GM12878 (cell line): ENCODE measurements around the gene ZMIZ1. TPM values are rescaled to one million over a fixed set of nuclear protein-coding genes. Genes with fewer than 3 reads are reported as not detected.

ENCODE experiments used
- CBFB ChIP-seq: IDR thresholded peaks from 2 replicates; pipeline ENCODE4 v1.6.1; 2016; ENCODE audit warnings: antibody characterized with exemption, low read depth
- CHD2 ChIP-seq: IDR thresholded peaks from 2 replicates; pipeline ENCODE4 v1.6.1; 2011; ENCODE audit warnings: low read depth, low read length, improper control_type of control experiment, borderline replicate concordance
- ETV6 ChIP-seq, 2 experiments: fragments of 450-650 bp in 1 of 2; IDR thresholded peaks in 1 of 2; conservative IDR thresholded peaks in 1 of 2; 2 replicates each; pipeline ENCODE4 v1.6.1; 2014; ENCODE audit warnings: antibody characterized with exemption in 1 of 2, borderline replicate concordance in 1 of 2, low read depth in 1 of 2, mild to moderate bottlenecking in 1 of 2, moderate library complexity in 1 of 2
- HCFC1 ChIP-seq: fragments of 150-350 bp; IDR thresholded peaks from 2 replicates; pipeline ENCODE4 v1.6.1; 2014; ENCODE audit warnings: low read length
- IKZF2 ChIP-seq, 2 experiments: fragments of 450-650 bp; IDR thresholded peaks; 2 replicates each; pipeline ENCODE4 v1.6.1; 2017; ENCODE audit warnings: mild to moderate bottlenecking in 2 of 2, moderate library complexity in 2 of 2
- KLF5 ChIP-seq: fragments of 450-650 bp; IDR thresholded peaks from 2 replicates; pipeline ENCODE4 v1.6.1; 2014; ENCODE audit warnings: mild to moderate bottlenecking; ENCODE audit not compliant: partially characterized antibody
- MEF2B ChIP-seq: fragments of 450-650 bp; IDR thresholded peaks from 2 replicates; pipeline ENCODE4 v1.6.1; 2018; ENCODE audit warnings: mild to moderate bottlenecking, moderate library complexity; ENCODE audit not compliant: partially characterized antibody, poor library complexity, severe bottlenecking
- MXI1 ChIP-seq: fragments of 150-350 bp; IDR thresholded peaks from 2 replicates; pipeline ENCODE4 v1.6.1; 2011; ENCODE audit warnings: low read depth, mild to moderate bottlenecking, inconsistent platforms, low read length, improper control_type of control experiment
- NKRF ChIP-seq: fragments of 450-650 bp; conservative IDR thresholded peaks from 2 replicates; pipeline ENCODE4 v1.6.1; 2017; ENCODE audit warnings: mild to moderate bottlenecking, moderate library complexity
- POLR2AphosphoS2 ChIP-seq: IDR thresholded peaks from 2 replicates; pipeline ENCODE4 v1.6.1; 2011; ENCODE audit warnings: low read depth, mild to moderate bottlenecking, low read length, improper control_type of control experiment, moderate library complexity
- RFX5 ChIP-seq: IDR thresholded peaks from 2 replicates; pipeline ENCODE4 v1.6.1; 2011; ENCODE audit warnings: low read depth, low read length, improper control_type of control experiment
- SKIL ChIP-seq: fragments of 450-650 bp; IDR thresholded peaks from 2 replicates; pipeline ENCODE4 v1.6.1; 2017; ENCODE audit warnings: mild to moderate bottlenecking, low read depth, inconsistent platforms; ENCODE audit not compliant: poor library complexity, severe bottlenecking
- SP1 ChIP-seq: IDR thresholded peaks from one replicate; pipeline ENCODE4 v1.6.1; 2011; ENCODE audit warnings: low read depth, low read length
- SREBF1 ChIP-seq: IDR thresholded peaks from 2 replicates; pipeline ENCODE4 v1.6.1; 2012; ENCODE audit warnings: mild to moderate bottlenecking, low read length
- SREBF2 ChIP-seq: IDR thresholded peaks from 2 replicates; pipeline ENCODE4 v1.6.1; 2012; ENCODE audit warnings: mild to moderate bottlenecking, low read length
- SUZ12 ChIP-seq: fragments of 200-600 bp; sonication (generic); IDR thresholded peaks from one replicate; pipeline ENCODE4 v1.6.1; 2018; ENCODE audit warnings: antibody characterized with exemption, mild to moderate bottlenecking; ENCODE audit not compliant: unreplicated experiment
- ZBTB11 ChIP-seq: fragments of 450-650 bp; formaldehyde crosslinking; IDR thresholded peaks from 2 replicates; pipeline ENCODE4 v1.5.0; 2022; ENCODE audit warnings: mild to moderate bottlenecking, missing genetic modification characterization
- ZNF622 ChIP-seq: fragments of 450-650 bp; IDR thresholded peaks from 2 replicates; pipeline ENCODE4 v1.6.1; 2017; ENCODE audit warnings: mild to moderate bottlenecking, inconsistent platforms
- polyA plus RNA-seq, 11 experiments: library from polyadenylated mRNA; depleted of rRNA in 4 of 11; unstranded in 6 of 11; stranded (reverse) in 5 of 11; fragments of >200 nt; fragmentation: Nextera tagmentation in 4 of 11; fragmentation: Illumina TruSeq in 1 of 11; extraction: Ambion mirVana in 4 of 11; extraction: Trizol in 1 of 11; gene quantifications; 1 replicate in 1 of 11; 2 replicates in 10 of 11; pipeline versions ENCODE4 v1.2.1 to v1.2.3, GENCODE V29; 2011 to 2016; ENCODE audit warnings: inconsistent platforms in 2 of 11, missing spikeins in 2 of 11, low read depth in 1 of 11
- total RNA-seq, 4 experiments: library from RNA; depleted of rRNA in 3 of 4; stranded (reverse); fragments of >200 nt in 3 of 4; fragmentation: Illumina TruSeq in 1 of 4; extraction: Trizol in 1 of 4; gene quantifications; 2 replicates each; pipeline versions ENCODE4 v1.2.1 to v1.2.3, GENCODE V29; 2013 to 2021
- TF ChIP-seq, protein P1 (sequence below): fragments of 450-650 bp; IDR thresholded peaks from 2 replicates; pipeline ENCODE4 v1.6.1; 2017; ENCODE audit warnings: low read depth, mild to moderate bottlenecking, moderate library complexity

Gene ZMIZ1
- total and polyA plus RNA-seq, 10 of the 15 experiments (the other 5 are each of a cell fraction or from before 2014, with no cell fraction given), result 3.1 to 82.3 (median 14.9) TPM

GRCh38 chr10:79347226-79347893, 278.6 kb downstream of the ZMIZ1 start, which contains the start of gene PPIF (continued):
- TF ChIP-seq ZBTB11 (CRISPR knock-in tag) (no peak), POLR2AphosphoS2 (no peak; the same call in 1 of the 2 replicates), NKRF (peak; percentile 68), CBFB (no peak), MEF2B (peak; percentile 12), SREBF2 (no peak), ZNF622 (no peak), CHD2 (no peak), ETV6 (conservative IDR thresholded peaks at IDR 0.05 in 1 of 2, IDR thresholded peaks at IDR 0.05 in 1 of 2; ENCODE audit: borderline replicate concordance in 1 of 2, low read depth in 1 of 2) (no peak), SREBF1 (no peak), SKIL (no peak), SUZ12 (no peak), HCFC1 (no peak), SP1 (peak; percentile 75), IKZF2 (IDR thresholded peaks at IDR 0.05) (no peak), RFX5 (0 out of 2 replicates have a peak, but pooled peaks have one; percentile 10), KLF5 (peak; percentile 20), MXI1 (no peak; the same call in 1 of the 2 replicates)
- TF ChIP-seq, protein P1, sequence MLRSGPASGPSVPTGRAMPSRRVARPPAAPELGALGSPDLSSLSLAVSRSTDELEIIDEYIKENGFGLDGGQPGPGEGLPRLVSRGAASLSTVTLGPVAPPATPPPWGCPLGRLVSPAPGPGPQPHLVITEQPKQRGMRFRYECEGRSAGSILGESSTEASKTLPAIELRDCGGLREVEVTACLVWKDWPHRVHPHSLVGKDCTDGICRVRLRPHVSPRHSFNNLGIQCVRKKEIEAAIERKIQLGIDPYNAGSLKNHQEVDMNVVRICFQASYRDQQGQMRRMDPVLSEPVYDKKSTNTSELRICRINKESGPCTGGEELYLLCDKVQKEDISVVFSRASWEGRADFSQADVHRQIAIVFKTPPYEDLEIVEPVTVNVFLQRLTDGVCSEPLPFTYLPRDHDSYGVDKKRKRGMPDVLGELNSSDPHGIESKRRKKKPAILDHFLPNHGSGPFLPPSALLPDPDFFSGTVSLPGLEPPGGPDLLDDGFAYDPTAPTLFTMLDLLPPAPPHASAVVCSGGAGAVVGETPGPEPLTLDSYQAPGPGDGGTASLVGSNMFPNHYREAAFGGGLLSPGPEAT, result no peak; the same call in 1 of the 2 replicates
